ENCODE measurements around the gene RBBP8NL. TPM values are rescaled to one million over a fixed set of nuclear protein-coding genes. Genes with fewer than 3 reads are reported as not detected.
"Not testable (repeated sequence)": the region's sequence is repeated elsewhere in the genome, so short reads cannot be mapped to it uniquely, and the experiment has no call there.

Gene RBBP8NL
- total RNA-seq, 1 experiment from 2014 or later, result not detected

DNA sequence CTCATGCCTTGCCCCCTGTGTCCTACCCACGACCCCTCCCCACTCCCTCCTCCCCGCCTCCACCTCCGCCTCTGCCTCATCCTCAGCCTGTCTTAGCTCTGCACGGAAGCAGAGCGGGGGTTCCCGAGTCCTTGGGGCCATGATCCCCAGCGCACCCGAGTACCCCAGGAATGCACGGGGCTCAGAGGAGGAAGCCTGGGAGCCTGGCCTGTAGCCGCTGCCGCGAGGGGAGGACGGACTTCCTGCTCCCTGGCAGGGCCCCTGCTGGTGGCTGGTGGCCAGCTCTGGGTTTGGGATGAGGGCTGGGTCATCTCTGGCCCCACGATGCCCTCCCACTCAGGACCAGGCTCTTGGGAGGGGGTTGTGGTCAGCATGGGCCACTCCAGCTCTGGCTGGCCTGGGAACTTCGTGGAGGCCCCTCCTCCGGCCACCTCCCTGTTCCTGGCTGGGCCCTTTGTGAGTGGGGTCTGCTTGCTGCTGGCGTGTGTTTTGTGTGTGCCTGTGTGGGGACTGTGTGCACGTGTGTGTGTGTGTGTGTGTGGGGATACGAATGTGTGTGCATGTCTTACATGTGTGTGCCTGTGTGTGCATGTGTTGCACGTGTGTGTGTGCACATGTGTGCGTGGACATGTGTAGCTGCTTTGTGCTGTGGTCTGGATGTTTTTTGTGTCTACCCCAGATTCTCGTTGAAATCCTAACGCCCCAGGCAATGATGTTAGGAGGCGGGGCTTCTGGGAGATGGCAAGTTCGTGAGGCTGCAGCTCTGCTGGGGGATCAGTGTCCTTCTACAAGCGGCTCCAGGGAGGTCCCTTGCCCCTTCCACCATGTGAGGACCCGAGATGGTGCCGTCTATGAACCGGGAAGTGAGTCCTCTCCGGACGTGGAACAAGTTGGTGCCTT is 1.3 kb upstream of the RBBP8NL start:
- no peak for DNase-seq (ENCODE audit: low read depth)
- in situ Hi-C loops (cut with HindIII; ENCODE audit: low pct_unique_long_range_greater_than_20kb, low sequenced_read_pairs), result no loop called here

DNA sequence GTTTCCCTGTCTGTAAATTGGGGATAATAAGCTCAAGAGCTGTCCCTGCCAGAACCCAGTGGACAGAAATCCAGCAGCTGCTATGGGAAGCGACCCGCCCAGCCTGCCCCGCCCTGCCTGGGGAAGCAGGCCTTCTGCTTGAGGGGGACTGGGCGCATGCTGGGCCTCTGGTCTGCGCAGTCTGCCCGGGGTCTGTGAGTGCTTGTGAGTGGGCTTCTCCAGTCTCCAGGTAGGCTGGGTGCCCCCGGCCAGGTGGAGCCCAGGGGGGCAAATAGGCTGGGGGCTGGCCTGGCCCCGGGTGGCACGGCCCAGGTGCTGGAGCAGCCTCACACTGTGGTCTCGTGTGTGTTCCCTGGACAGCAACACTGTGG is 648 bp upstream of the RBBP8NL start:
- DNase-seq (ENCODE audit: low read depth), result no peak
- in situ Hi-C loops (cut with HindIII; ENCODE audit: low pct_unique_long_range_greater_than_20kb, low sequenced_read_pairs), result no loop called here

DNA sequence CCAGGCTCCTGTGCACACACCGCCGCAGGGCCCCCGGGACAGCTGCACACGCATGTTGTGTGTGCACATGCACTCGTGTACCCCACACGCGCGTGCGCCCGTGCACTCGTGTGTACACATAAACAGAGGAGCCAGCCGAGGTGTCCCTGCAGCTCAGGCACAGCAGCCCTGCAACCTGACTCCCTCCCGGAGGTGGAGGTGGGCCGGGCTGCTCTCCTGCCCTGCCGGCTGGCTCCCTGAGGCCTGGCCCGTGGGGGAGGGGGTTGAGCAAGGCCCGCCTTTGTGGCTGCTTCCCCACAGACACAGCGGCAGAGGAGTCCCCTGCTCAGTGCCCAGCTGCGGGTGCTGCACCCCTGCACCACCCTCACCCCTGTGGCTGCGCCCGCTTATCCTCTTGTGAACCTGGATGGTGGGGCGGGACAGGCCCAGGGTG is 624 bp downstream of the RBBP8NL start:
- in situ Hi-C loops (cut with HindIII; ENCODE audit: low pct_unique_long_range_greater_than_20kb, low sequenced_read_pairs), result no loop called here
- DNase-seq (ENCODE audit: low read depth), result no peak

DNA sequence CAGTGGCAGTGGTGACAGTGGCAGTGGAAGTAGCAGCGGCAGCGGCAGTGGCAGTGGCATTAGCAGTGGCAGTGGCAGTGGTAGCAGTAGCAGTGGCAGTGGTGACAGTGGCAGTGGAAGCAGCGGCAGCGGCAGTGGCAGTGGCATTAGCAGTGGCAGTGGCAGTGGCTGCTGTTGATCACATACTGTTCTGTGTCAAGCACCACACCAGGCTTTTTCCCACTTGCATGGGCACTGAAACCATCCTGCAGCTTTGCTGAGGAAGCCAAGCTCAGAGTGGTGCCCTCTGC is 1.3 kb downstream of the RBBP8NL start:
- in situ Hi-C loops (cut with HindIII; ENCODE audit: low pct_unique_long_range_greater_than_20kb, low sequenced_read_pairs), result not testable (repeated sequence)

DNA sequence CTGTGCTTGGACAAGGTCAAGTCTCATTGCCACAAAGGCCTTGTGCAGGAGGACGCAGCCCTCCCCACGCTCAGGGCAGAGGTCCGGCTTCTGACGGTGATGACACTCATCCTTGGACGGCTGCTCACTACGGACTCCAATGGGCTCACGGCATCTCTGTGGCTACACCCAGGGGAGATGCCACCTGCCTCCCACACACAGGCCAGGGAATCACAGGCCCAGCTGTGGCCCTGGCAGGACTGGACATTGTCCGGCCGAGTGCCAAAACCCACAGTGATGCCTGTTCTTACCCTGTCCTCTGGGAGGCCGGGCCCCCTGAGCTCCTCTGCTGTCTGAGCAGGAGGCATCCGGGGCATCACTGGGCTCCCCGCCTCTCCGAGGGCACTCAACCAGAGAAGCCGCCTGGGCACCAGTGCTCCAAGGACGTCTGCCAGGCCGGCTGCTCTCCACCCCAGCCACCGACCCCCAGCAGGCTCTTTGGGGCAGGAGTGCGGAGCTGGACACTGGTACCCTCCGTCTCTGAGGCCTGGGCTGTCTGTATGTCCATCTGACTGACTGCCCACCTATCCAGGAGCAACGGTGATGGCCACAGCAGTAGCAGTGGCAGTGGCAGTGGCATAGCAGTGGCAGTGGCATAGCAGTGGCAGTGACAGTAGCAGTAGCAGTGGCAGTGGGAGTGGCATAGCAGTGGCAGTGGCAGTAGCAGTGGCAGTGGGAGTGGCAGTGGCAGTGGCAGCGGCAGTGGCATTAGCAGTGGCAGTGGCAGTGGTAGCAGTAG is 1.9 kb downstream of the RBBP8NL start:
- in situ Hi-C loops (cut with HindIII; ENCODE audit: low pct_unique_long_range_greater_than_20kb, low sequenced_read_pairs), result no loop called here
- DNase-seq (ENCODE audit: low read depth), result no peak

More for the DNA sequence above, 1.3 kb downstream of the RBBP8NL start:
- DNase-seq (ENCODE audit: low read depth), result not testable (repeated sequence)

DNA sequence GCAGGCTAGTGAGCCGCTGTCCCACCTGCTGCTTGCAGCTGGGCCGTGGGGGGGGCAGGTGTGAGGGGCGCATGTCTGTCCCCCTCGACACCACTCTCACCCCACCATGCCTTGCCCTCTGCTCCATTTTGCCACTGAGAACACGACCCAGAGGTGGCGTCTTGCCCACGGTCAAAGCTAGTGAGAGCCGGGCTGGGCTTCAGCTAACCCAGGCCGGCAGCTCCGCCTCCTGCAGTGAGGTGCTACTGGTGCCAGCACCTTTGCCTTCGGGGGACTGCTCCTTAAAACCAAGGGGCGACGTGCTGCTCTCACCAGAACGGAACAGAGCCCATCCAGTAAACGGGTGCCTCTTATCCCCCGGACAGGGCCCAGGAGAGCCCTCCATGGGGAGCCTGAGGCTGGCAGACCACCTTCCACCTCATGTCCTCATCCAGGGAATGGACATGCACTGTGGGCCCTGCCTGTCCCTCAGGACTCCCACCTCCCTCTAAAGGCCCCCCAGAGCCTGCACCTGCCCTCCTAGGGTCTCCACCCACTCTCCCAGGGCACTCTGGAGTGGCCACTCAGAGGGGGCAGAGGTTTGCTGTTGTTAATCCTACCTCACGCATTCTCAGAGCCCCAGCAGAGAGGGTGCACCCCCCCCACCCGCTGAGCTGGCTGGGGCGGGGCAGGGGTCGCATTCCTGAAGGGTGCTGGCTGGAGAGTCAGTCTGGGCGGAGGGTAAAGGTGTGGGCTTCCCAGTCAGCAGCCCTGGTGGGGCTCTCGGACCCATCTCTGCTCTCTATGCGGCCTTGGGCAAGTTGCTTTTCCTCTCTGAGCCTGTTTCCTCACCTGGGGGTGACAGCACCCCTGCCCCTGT is 2.9 kb downstream of the RBBP8NL start:
- in situ Hi-C loops (cut with HindIII; ENCODE audit: low pct_unique_long_range_greater_than_20kb, low sequenced_read_pairs), result no loop called here
- no peak for DNase-seq (ENCODE audit: low read depth)

DNA sequence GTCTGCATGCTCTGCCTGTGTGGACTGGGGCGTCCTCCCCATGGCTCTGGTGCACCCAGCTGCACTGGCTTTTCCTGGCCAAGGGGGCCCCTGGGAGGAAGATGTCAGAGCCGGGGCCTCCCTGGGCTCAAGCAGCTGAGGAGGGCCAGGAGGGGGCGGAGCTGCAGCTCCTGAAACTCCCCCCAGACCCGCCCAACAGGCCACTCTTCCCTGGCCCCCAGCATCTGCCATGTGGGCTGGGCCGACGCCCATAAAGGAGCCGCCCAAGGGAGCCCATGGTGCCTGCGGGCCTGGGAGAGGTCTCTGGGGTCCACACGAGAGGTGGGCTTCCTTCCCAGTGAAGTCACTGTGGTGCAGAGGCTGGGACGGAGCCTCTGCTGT is 4.0 kb downstream of the RBBP8NL start:
- DNase-seq (ENCODE audit: low read depth), result no peak
- in situ Hi-C loops (cut with HindIII; ENCODE audit: low pct_unique_long_range_greater_than_20kb, low sequenced_read_pairs), result no loop called here

DNA sequence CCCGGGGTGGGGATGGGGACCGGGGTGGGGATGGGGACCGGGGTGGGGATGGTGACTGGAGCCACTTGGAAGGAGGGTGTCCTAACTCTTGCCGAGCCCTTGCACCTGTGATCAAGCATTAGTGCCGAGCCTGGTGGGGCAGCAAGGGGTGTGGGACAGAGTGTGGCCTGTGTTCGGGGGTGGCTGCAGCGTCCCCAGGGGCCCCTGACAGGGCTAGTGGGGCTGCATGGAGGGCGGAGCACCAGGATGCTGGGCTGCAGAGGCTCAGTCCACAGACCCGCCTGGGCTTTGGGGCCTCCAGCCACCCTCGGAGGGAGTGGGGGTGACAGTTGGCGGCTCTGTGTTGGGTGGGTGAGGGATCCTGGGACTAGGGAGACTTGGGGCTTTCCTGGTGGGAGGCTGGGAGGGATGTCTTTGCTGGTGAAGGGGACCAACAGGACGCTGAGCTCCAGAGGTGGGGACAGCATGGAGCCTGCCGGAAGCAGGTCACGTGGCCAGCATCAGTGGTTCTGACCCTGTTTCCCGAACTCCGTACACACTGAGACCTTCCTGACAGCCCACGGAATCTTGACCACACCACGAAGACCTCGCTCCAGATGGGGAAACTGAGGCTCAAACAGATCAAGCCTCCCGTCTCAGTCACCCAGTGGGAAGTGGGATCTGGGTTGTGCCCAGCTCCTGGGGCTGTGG is 4.6 kb downstream of the RBBP8NL start:
- in situ Hi-C loops (cut with HindIII; ENCODE audit: low pct_unique_long_range_greater_than_20kb, low sequenced_read_pairs), result no loop called here
- DNase-seq (ENCODE audit: low read depth), result no peak

DNA sequence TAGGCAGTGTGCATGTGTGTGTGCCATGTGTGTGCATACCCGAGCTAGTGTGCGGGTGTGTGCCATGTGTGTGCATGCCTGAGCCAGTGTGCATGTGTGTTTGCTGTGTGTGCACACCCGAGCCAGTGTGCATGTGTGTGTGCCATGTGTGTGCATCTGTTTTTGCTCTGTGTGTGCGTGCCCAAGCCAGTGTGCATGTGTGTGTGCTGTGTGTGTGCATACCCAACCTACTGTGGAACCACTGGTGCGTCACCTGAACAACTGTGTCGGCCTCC is 5.7 kb downstream of the RBBP8NL start:
- in situ Hi-C loops (cut with HindIII; ENCODE audit: low pct_unique_long_range_greater_than_20kb, low sequenced_read_pairs), result no loop called here
- DNase-seq (ENCODE audit: low read depth), result no peak

DNA sequence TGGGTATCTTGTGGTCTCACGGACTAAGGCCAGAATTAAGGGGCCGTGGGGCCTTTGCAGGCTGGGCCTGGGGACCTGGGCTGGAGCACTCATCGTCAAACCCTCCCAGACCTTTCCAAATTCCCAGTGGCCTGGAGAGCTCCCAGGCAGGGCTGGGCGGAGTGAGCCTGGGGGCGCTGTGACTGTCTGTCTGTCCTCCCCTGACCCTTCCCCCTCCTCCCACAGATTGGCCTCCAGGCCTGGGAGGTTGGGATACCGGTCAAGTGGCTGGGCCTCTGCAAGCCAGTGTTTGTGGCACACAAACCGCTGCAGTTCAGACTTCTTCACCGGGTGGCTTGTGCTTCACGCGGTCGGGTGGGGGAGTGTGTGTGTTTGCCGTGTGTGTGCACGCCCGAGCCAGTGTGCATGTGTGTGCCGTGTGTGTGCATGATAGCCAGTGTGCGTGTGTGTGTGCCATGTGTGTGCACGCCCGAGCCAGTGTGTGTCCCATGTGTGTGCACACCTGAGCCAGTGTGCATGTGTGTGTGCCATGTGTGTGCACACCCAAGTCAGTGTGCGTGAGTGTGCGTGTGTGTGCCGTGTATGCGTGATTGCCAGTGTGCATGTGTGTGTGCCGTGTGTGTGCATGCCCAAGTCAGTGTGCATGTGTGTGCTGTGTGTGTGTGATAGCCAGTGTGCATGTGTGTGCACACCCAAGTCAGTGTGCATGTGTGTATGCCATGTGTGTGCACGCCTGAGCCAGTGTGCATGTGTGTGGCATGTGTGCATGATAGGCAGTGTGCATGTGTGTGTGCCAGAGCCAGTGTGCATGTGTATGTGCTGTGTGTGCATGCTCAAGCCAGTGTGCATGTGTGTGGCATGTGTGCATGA is 6.3 kb downstream of the RBBP8NL start:
- no peak for DNase-seq (ENCODE audit: low read depth)
- in situ Hi-C loops (cut with HindIII; ENCODE audit: low pct_unique_long_range_greater_than_20kb, low sequenced_read_pairs), result no loop called here

DNA sequence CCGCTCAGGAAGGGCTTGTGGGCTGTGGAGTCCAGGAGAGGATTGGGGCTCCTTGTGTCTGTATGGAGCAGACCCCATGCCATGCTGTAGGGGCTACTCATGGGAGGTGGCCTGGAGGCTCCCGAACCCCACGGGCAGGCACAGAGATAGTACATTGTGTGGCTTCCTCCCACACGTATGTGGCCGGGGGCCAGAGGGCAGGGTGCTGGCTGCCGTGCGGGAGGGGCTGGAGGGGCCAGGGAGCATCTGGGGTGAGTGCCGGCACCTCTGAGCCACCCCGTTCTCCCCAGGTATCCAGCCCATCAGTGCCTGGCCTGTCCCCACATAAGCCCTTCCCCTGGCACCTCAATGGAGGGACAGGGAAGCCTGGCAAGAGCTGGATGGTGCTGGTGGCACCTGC is 7.6 kb downstream of the RBBP8NL start:
- no peak for DNase-seq (ENCODE audit: low read depth)
- in situ Hi-C loops (cut with HindIII; ENCODE audit: low pct_unique_long_range_greater_than_20kb, low sequenced_read_pairs), result no loop called here

DNA sequence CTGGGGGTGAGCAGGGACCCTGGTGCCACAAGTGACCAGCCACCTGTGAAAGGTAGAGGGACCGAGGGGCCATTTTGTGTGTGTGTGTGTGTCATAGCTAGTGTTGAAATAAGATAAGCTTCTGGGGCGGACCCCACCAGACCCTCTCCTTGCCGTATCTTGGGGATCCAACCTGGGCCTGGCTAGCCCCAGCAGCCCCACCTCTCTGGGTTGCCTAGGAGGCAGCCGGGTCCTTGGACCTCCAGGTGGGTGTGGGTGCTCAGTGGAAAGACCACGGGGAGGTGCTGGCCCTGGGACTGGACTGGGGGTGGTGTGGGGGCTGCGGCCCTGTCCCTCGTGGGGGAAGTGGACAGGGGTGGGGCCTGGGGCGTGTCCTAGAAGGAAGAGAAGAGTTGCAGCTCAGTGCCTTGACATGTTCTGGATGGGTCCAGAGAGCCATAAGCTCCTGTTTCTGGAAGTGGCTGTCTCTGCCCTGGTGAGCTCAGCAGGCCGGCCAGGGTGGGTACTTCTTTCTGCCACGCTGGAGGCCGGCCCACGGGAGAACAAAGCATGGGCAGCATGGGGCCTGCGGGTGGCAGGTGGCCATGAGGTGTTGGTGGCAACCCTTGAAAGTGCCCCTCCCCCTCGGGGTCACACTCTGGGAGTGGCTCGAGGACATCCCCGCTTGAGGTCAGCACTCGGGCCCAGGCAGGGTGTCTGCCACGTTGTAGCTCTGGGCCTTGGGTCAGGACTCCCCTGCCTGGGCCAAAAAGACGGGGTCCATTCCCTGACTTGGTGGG is 8.4 kb downstream of the RBBP8NL start:
- in situ Hi-C loops (cut with HindIII; ENCODE audit: low pct_unique_long_range_greater_than_20kb, low sequenced_read_pairs), result no loop called here
- no peak for DNase-seq (ENCODE audit: low read depth)

DNA sequence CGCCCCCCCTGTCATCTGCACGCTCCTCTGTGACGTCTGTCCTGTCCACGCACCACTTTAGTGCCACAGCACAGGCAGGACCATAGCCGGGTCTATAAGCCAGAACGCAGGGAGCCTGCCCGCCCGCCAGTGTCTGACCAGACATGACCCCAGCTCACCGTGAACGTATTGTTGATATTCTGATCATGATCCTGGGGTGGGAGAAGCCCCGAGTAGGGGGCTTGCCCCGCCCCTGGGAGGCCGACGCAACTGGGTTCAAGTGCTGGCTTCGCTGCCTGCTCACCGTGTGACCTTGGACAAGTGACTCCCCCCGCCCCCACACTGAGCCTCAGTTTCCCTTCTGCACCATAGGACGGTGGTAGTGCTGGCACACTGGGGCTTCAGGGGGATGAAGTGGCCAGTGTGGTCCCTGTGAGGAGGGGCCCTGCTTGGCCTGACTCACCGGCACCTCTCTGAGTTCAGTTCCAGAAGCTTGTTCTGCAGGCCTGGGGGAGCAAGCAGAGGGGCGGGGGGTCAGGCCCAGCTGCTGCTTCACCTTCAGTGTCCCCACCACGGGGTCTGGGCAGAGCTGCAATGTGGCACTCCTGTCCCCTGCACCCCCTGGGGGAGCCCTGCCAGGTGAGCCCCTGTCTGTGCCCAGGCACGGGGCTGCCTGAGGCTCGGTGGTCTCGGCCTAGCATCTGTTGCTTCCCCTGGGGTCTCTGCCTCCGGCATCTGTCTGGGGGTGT is 9.2 kb downstream of the RBBP8NL start:
- in situ Hi-C loops (cut with HindIII; ENCODE audit: low pct_unique_long_range_greater_than_20kb, low sequenced_read_pairs), result no loop called here
- no peak for DNase-seq (ENCODE audit: low read depth)

DNA sequence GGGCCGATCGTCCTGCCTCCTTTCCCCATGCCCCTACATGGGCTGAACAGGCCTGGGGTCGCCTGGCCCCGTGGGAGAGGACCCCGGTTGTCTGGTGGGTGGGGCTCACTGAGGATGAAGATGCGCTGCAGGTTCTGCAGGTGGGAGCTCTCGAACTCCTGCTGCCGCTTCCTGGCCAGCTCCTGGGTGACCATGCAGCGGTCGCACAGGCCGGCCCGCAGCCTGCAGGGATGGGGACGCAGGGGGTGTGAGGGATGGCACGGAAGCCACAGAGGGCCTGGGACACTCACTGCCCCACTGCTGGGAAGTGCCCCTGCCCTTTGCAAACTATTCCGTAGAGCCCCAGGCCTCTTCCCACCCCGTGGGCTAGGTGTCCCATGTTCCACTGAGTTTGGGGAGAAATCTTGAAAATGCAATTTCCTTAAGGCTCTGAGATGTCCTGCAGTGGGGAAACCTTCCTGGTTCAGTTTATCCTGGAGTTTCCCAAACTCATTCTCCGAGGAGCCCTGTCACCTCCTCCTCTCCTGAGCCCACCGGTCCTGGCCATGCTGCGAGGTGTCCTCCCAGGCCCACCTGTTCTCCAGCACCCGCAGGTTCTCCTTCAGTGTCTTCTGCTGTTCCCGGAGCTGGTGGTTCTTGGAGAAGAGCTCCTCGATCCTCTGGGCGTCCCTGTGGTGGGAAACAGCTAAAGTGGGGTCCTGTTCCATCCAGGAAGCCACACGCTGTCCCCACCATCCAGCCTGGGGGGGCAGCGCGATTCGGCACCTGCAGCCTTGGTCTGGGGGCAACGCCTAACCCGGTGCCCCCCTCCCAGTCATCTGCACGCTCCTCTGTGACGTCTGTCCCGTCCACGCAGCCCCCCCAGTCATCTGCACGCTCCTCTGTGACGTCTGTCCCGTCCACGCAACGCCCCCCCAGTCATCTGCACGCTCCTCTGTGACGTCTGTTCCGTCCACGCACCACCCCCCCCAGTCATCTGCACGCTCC is 10.4 kb downstream of the RBBP8NL start:
- in situ Hi-C loops (cut with HindIII; ENCODE audit: low pct_unique_long_range_greater_than_20kb, low sequenced_read_pairs), result no loop called here
- DNase-seq (ENCODE audit: low read depth), result no peak

DNA sequence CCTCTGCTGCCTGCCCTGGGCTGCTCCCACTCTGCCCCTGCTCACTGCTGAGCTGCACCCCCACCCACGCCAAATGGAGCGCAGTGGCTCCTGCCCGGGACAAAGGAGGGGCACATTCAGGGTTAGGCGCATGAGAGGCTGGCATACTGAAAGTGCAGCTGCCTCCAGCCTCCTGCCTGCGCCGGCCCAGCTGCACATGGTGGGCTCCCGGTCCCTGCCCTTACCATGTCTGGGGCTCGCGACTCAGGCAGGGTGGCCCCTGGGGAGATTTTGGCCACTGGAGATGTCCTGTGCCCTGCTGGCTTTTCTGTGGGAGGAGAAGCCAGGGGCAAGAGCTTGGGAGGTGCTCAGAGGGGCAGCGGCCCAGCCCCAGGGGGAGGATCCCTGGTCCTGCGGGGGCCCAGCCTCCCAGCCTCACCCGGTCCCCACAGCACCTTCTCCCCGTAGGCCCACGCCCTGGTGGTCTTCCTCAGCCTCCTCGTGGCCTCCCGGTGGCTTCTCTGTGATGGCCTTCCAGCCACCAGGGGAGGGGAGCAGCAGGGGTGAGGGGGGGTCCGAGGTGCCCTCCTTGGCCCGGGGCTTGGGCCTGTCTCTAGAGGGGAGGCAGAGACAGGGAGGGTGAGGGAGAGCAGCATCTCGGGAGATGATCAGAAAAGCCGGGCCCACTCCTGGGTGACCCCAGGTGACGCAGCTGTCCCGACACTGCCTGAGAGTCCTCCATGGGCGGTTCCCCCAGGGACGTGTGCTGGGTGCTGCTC is 11.8 kb downstream of the RBBP8NL start:
- in situ Hi-C loops (cut with HindIII; ENCODE audit: low pct_unique_long_range_greater_than_20kb, low sequenced_read_pairs), result no loop called here
- no peak for DNase-seq (ENCODE audit: low read depth)

Data from Caki2 (cell line).